K562 (cell line): ENCODE results near the gene PLEKHH3. TPM values are rescaled to one million over a fixed set of nuclear protein-coding genes. Genes with fewer than 3 reads are reported as not detected.
A peak's percentile ranks its signal among the peaks of the same experiment; 100 is the strongest.

Experiments used
- ATAC-seq: fragments of 200-7000 bp; cut with Tn5 transposase; 3 replicates; pipeline ENCODE4 v1.9.1; 2020; ENCODE audit warnings: moderate library complexity
- BruUV-seq: library from RNA; stranded (reverse); fragments of 400-500 nt; replicated peaks from 2 replicates; lab custom pipeline; 2021; lab: Mats Ljungman, UMichigan
- CTCF ChIA-PET: fragments of 300-600 bp; formaldehyde crosslinking; extraction: SDS; loops from one replicate; lab custom pipeline; 2021; ENCODE audit warnings: low intra/inter-chr PET ratio; lab: Yijun Ruan, JAX
- POLR2A ChIA-PET: fragments of 300-600, 350-650 bp; sonication (Branson Sonifier 250); formaldehyde crosslinking; extraction: SDS; loops from one replicate; lab custom pipeline; 2021; ENCODE audit warnings: antibody characterized with exemption, inconsistent platforms; lab: Yijun Ruan, JAX
- DNase-seq, 4 experiments: peaks; one replicate each; pipeline versions ENCODE4 v3.0.0 to v3.0.0-alpha.2; 2011 to 2018; ENCODE audit warnings: low spot score in 3 of 4, mixed read lengths in 3 of 4; ENCODE audit errors: extremely low read depth in 1 of 4
- FAIRE-seq: peaks from 2 replicates; lab custom pipeline; 2011; peaks lifted over from hg19 to GRCh38; lab: Jason Lieb, UNC
- H2AFZ ChIP-seq: 2 replicates; pipeline ENCODE4 v1.6.0; 2011; ENCODE audit warnings: low read depth, low read length, control low read depth, inconsistent platforms
- H3K27ac ChIP-seq: fragments of 200-600 bp; 3 replicates; pipeline ENCODE4 v1.8.0; 2011; ENCODE audit warnings: low read depth, mild to moderate bottlenecking, control low read depth, inconsistent platforms, low read length, moderate library complexity, mixed read lengths; ENCODE audit errors: extremely low read depth
- H3K27me3 ChIP-seq, 2 experiments: fragments of 300-600 bp in 1 of 2; 2 replicates in 1 of 2; 3 replicates in 1 of 2; pipeline versions ENCODE4 v1.6.0 to v1.8.0; 2011; ENCODE audit warnings: inconsistent platforms in 2 of 2, low read length in 2 of 2, mild to moderate bottlenecking in 1 of 2, mixed read lengths in 1 of 2, moderate library complexity in 1 of 2; ENCODE audit not compliant: control insufficient read depth in 2 of 2, insufficient read depth in 2 of 2
- H3K36me3 ChIP-seq: fragments of 300-600 bp; 3 replicates; pipeline ENCODE4 v1.8.0; 2011; ENCODE audit warnings: mild to moderate bottlenecking, low read length, inconsistent platforms; ENCODE audit not compliant: control insufficient read depth, insufficient read depth
- H3K4me1 ChIP-seq, 2 experiments: fragments of 200-600 bp in 1 of 2; replicated peaks in 1 of 2; 2 replicates in 1 of 2; 3 replicates in 1 of 2; pipeline versions ENCODE4 v1.5.1 to v1.8.0; 2011; ENCODE audit warnings: inconsistent platforms in 2 of 2, low read length in 2 of 2, mild to moderate bottlenecking in 1 of 2, mixed read lengths in 1 of 2, moderate library complexity in 1 of 2; ENCODE audit not compliant: control insufficient read depth in 2 of 2, insufficient read depth in 2 of 2
- H3K4me2 ChIP-seq: 2 replicates; pipeline ENCODE4 v1.6.1; 2011; ENCODE audit warnings: low read length, control low read depth, inconsistent platforms, mixed read lengths; ENCODE audit not compliant: insufficient read depth
- H3K4me3 ChIP-seq: fragments of 200-600 bp; sonication (generic), shearing (Covaris generic); 2 replicates; pipeline ENCODE4 v1.5.1; 2016; ENCODE audit warnings: control low read depth, inconsistent platforms
- H3K79me2 ChIP-seq: fragments of 200-600 bp; 3 replicates; pipeline ENCODE4 v1.8.0; 2011; ENCODE audit warnings: low read length, inconsistent platforms; ENCODE audit not compliant: control insufficient read depth, insufficient read depth
- H3K9ac ChIP-seq, 2 experiments: 2 replicates each; pipeline versions ENCODE4 v1.6.0 to v1.6.1; 2011; ENCODE audit warnings: low read depth in 2 of 2, low read length in 2 of 2, control low read depth in 1 of 2, inconsistent platforms in 1 of 2, mild to moderate bottlenecking in 1 of 2, mixed read lengths in 1 of 2; ENCODE audit not compliant: insufficient read depth in 1 of 2
- H3K9me1 ChIP-seq: one replicate; pipeline ENCODE4 v1.6.0; 2011; ENCODE audit warnings: inconsistent platforms, mild to moderate bottlenecking, low read length, moderate library complexity; ENCODE audit not compliant: control insufficient read depth, insufficient read depth
- H3K9me3 ChIP-seq: replicated peaks from 2 replicates; pipeline ENCODE4 v1.5.1; 2011; ENCODE audit warnings: low read depth, low read length, inconsistent platforms; ENCODE audit not compliant: control insufficient read depth, insufficient read depth
- H4K20me1 ChIP-seq: replicated peaks from 2 replicates; pipeline ENCODE4 v1.6.1; 2011; ENCODE audit warnings: low read length, inconsistent platforms, mixed read lengths; ENCODE audit not compliant: control insufficient read depth, insufficient read depth
- ARID1B ChIP-seq: fragments of 450-650 bp; IDR thresholded peaks from 2 replicates; pipeline ENCODE4 v1.6.1; 2016; ENCODE audit warnings: antibody characterized with exemption, mild to moderate bottlenecking, inconsistent platforms
- ATF4 ChIP-seq: fragments of 450-650 bp; formaldehyde crosslinking; IDR thresholded peaks from 2 replicates; pipeline ENCODE4 v1.4.0; 2022; ENCODE audit warnings: mild to moderate bottlenecking, moderate library complexity
- BCOR ChIP-seq: fragments of 450-650 bp; IDR thresholded peaks from 2 replicates; pipeline ENCODE4 v1.6.1; 2016
- CBX8 ChIP-seq: fragments of 200-600 bp; sonication (generic); IDR thresholded peaks from 2 replicates; pipeline ENCODE4 v1.6.1; 2012; ENCODE audit warnings: borderline replicate concordance, mixed run types, low read depth, mild to moderate bottlenecking, moderate library complexity, mixed read lengths, low read length, control low read depth, inconsistent platforms; ENCODE audit not compliant: poor library complexity, severe bottlenecking; ENCODE audit errors: extremely low read depth
- CCNT2 ChIP-seq: IDR thresholded peaks from 2 replicates; pipeline ENCODE4 v1.6.1; 2011; ENCODE audit warnings: borderline replicate concordance, low read depth, mild to moderate bottlenecking, moderate library complexity, mixed read lengths, low read length; ENCODE audit not compliant: insufficient read length; ENCODE audit errors: extremely low read depth
- CTCFL ChIP-seq: IDR thresholded peaks from 2 replicates; pipeline ENCODE4 v1.6.1; 2011; ENCODE audit warnings: borderline replicate concordance, low read depth, mild to moderate bottlenecking, moderate library complexity, low read length; ENCODE audit not compliant: insufficient read depth, poor library complexity, severe bottlenecking
- MAZ ChIP-seq, 2 experiments: fragments of 450-650 bp in 1 of 2; sonication (generic) in 1 of 2; formaldehyde crosslinking; IDR thresholded peaks in 1 of 2; conservative IDR thresholded peaks in 1 of 2; 2 replicates each; pipeline versions ENCODE4 v1.4.0 to v1.5.0; 2020; ENCODE audit warnings: mild to moderate bottlenecking in 1 of 2, missing genetic modification reagents in 1 of 2
- MTA3 ChIP-seq: fragments of 450-650 bp; formaldehyde crosslinking; IDR thresholded peaks from 2 replicates; pipeline ENCODE4 v1.6.1; 2017; ENCODE audit warnings: mild to moderate bottlenecking, borderline replicate concordance
- NFIC ChIP-seq: fragments of 450-650 bp; IDR thresholded peaks from 2 replicates; pipeline ENCODE4 v1.6.1; 2017; ENCODE audit warnings: mild to moderate bottlenecking, inconsistent platforms
- NR4A1 ChIP-seq, 2 experiments: fragments of 250-450 bp in 1 of 2; fragments of 450-650 bp in 1 of 2; sonication (Bioruptor Pico) in 1 of 2; IDR thresholded peaks; 2 replicates each; pipeline versions ENCODE4 v1.4.0 to v1.6.1; 2016 to 2020; ENCODE audit warnings: mild to moderate bottlenecking in 2 of 2, missing compliant biosample characterization in 1 of 2, missing genetic modification characterization in 1 of 2, moderate library complexity in 1 of 2
- SNAPC5 ChIP-seq: fragments of 250-450 bp; sonication (Bioruptor Pico); IDR thresholded peaks from 2 replicates; pipeline ENCODE4 v1.8.0; 2021; ENCODE audit warnings: moderate library complexity, mild to moderate bottlenecking, inconsistent platforms
- TOE1 ChIP-seq, 2 experiments: fragments of 450-650 bp in 1 of 2; sonication (generic) in 1 of 2; formaldehyde crosslinking in 1 of 2; IDR thresholded peaks; 2 replicates each; pipeline versions ENCODE4 v1.7.1 to v1.8.0; 2016 to 2022; ENCODE audit warnings: borderline replicate concordance in 2 of 2, mild to moderate bottlenecking in 2 of 2, antibody characterized with exemption in 1 of 2, inconsistent platforms in 1 of 2, low read depth in 1 of 2, missing genetic modification reagents in 1 of 2, moderate library complexity in 1 of 2
- ZFP1 ChIP-seq: fragments of 450-650 bp; formaldehyde crosslinking; IDR thresholded peaks from 2 replicates; pipeline ENCODE4 v1.4.0; 2020; ENCODE audit warnings: mild to moderate bottlenecking, mixed read lengths
- ZNF436 ChIP-seq: fragments of 250-450, 450-650 bp; sonication (Bioruptor Pico); formaldehyde crosslinking; IDR thresholded peaks from 2 replicates; pipeline ENCODE4 v1.7.0; 2020; ENCODE audit warnings: mild to moderate bottlenecking
- ZNF699 ChIP-seq: fragments of 250-450 bp; sonication (Bioruptor Pico); IDR thresholded peaks from 2 replicates; pipeline ENCODE4 v1.8.0; 2021; ENCODE audit warnings: mild to moderate bottlenecking, moderate library complexity; ENCODE audit not compliant: insufficient replicate concordance
- ZNF785 ChIP-seq: fragments of 250-450 bp; sonication (Bioruptor Pico); IDR thresholded peaks from 2 replicates; pipeline ENCODE4 v1.4.0; 2020; ENCODE audit warnings: mild to moderate bottlenecking
- WGBS: fragments of 100-300 bp; shearing (Covaris generic); methylation state at CpG from one replicate; pipeline ENCODE4 v1.1.6; 2016; ENCODE audit warnings: low coverage, mixed read lengths; ENCODE audit not compliant: insufficient coverage; ENCODE audit errors: missing lambda C conversion rate; 5-methylcytosine and 5-hydroxymethylcytosine counted together
- in situ Hi-C: fragments of 300-500 bp; cut with MboI; formaldehyde crosslinking; loops from 4 replicates; pipeline ENCODE4 v1.15.0; 2018; ENCODE audit warnings: inconsistent platforms, mixed read lengths
- intact Hi-C: fragments of 100-400 bp; cut with micrococcal nuclease; formaldehyde crosslinking; loops from 2 replicates; pipeline ENCODE4 v1.14.2; 2022
- polyA plus RNA-seq, 8 experiments: library from polyadenylated mRNA; depleted of rRNA in 4 of 8; stranded (reverse) in 5 of 8; unstranded in 3 of 8; fragments of >200 nt; fragmentation: Nextera tagmentation in 2 of 8; fragmentation: Illumina TruSeq in 1 of 8; extraction: Ambion mirVana in 2 of 8; extraction: Trizol in 1 of 8; gene quantifications; 2 replicates each; pipeline versions ENCODE4 v1.2.1 to v1.2.3, GENCODE V29; 2011 to 2014; ENCODE audit warnings: inconsistent platforms in 1 of 8, missing spikeins in 1 of 8
- total RNA-seq, 7 experiments: library from RNA; depleted of rRNA in 6 of 7; stranded (reverse); fragments of >200 nt in 6 of 7; fragmentation: Illumina TruSeq in 2 of 7; extraction: Trizol in 2 of 7; gene quantifications; 2 replicates each; pipeline versions ENCODE4 v1.2.1 to v1.2.3, GENCODE V29; 2011 to 2021; ENCODE audit warnings: low replicate concordance in 1 of 7

Gene PLEKHH3
- total and polyA plus RNA-seq, 9 of the 15 experiments (the other 6 are each of a cell fraction or from before 2014, with no cell fraction given) = 0.58 to 34.5 (median 5.0) TPM

GRCh38 chr17:42673885-42674754, 2.7 kb downstream of the PLEKHH3 start:
- WGBS = 32% methylated on average over 24 of the region's 32 CpGs
- H2AFZ ChIP-seq = no peak overlapping the region
- H3K9me1 ChIP-seq = no peaks in the 10 kb centered on the region
- peak; percentile 75 to 84 (median 82) for DNase-seq
- ChIA-PET POLR2A (interaction anchor here (0.6 kb wide), 3 partner anchors 28 to 150 kb away, joined by 3 read pairs; partner anchors contain the start of gene BECN1), CTCF (no interaction called here)
- H3K4me3 ChIP-seq = peak overlapping the region; percentile 7; the same call in 1 of the 2 replicates
- in situ Hi-C loops = no loop called here
- H3K9ac ChIP-seq = peak overlapping the region; percentile 51 to 94
- intact Hi-C loops = no loop called here
- peak; percentile 30 for ATAC-seq
- H3K9me3 ChIP-seq = no peaks in the 10 kb centered on the region
- peaks cover 48% of the 10 kb centered on the region; the same call in 2 of the 3 replicates for H3K36me3 ChIP-seq
- H3K4me2 ChIP-seq = peak overlapping the region; percentile 59
- H4K20me1 ChIP-seq = peaks cover 5% of the 10 kb centered on the region
- H3K4me1 ChIP-seq = peaks cover 20 to 71% of the 10 kb centered on the region in 2 experiments
- no peaks in the 10 kb centered on the region for H3K27me3 ChIP-seq
- BruUV-seq = TSS peak; percentile 29
- peaks cover 31% of the 10 kb centered on the region for H3K79me2 ChIP-seq
- FAIRE-seq = peak; percentile 82
- H3K27ac ChIP-seq = peak overlapping the region; percentile 48
- TF ChIP-seq MAZ (CRISPR knock-in tag; conservative IDR thresholded peaks at IDR 0.05 in 1 of 2, IDR thresholded peaks at IDR 0.05 in 1 of 2) = 0 out of 4 replicates have a peak, but pooled peaks of 1 of the 2 experiments have one; percentile 28
- TF ChIP-seq ZNF785 (CRISPR knock-in tag) = no peak
- no peak for TF ChIP-seq NR4A1 (CRISPR knock-in tag; IDR thresholded peaks at IDR 0.05)
- no peak for TF ChIP-seq NR4A1 (tag; IDR thresholded peaks at IDR 0.05)
- TF ChIP-seq ZFP1 = no peak
- TF ChIP-seq BCOR = peak; percentile 68
- no peak for TF ChIP-seq TOE1 (IDR thresholded peaks at IDR 0.05; ENCODE audit: borderline replicate concordance)
- TF ChIP-seq TOE1 (CRISPR knock-in tag; IDR thresholded peaks at IDR 0.05; ENCODE audit: borderline replicate concordance, low read depth) = no peak
- TF ChIP-seq CTCFL = peak; percentile 77
- TF ChIP-seq ZNF699 (CRISPR knock-in tag) = no peak
- TF ChIP-seq ZNF436 (CRISPR knock-in tag) = no peak
- 0 out of 2 replicates have a peak, but pooled peaks have one; percentile 18 for TF ChIP-seq ARID1B
- TF ChIP-seq ATF4 (CRISPR knock-in tag) = no peak
- TF ChIP-seq SNAPC5 (CRISPR knock-in tag) = no peak
- TF ChIP-seq MTA3 = no peak
- peak; percentile 65 for TF ChIP-seq NFIC
- TF ChIP-seq CBX8 = no peak
- no peak for TF ChIP-seq CCNT2
